Measurements from ENCODE around the gene LUC7L2.

- TF ChIP-seq, protein P1, sequence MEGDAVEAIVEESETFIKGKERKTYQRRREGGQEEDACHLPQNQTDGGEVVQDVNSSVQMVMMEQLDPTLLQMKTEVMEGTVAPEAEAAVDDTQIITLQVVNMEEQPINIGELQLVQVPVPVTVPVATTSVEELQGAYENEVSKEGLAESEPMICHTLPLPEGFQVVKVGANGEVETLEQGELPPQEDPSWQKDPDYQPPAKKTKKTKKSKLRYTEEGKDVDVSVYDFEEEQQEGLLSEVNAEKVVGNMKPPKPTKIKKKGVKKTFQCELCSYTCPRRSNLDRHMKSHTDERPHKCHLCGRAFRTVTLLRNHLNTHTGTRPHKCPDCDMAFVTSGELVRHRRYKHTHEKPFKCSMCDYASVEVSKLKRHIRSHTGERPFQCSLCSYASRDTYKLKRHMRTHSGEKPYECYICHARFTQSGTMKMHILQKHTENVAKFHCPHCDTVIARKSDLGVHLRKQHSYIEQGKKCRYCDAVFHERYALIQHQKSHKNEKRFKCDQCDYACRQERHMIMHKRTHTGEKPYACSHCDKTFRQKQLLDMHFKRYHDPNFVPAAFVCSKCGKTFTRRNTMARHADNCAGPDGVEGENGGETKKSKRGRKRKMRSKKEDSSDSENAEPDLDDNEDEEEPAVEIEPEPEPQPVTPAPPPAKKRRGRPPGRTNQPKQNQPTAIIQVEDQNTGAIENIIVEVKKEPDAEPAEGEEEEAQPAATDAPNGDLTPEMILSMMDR (IDR thresholded peaks at IDR 0.05; ENCODE audit: low read depth, low read length) = no peak
- TF ChIP-seq POLR2A (IDR thresholded peaks at IDR 0.05; ENCODE audit: extremely low read depth, insufficient read length) = no peak
- TF ChIP-seq, protein P2, sequence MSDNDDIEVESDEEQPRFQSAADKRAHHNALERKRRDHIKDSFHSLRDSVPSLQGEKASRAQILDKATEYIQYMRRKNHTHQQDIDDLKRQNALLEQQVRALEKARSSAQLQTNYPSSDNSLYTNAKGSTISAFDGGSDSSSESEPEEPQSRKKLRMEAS (IDR thresholded peaks at IDR 0.05; ENCODE audit: low read depth, low read length) = no peak
- TF ChIP-seq MYC (IDR thresholded peaks at IDR 0.05; ENCODE audit: low read depth, low read length) = no peak
Measured at GRCh38 chr7:139384611-139385010, 24.9 kb downstream of the LUC7L2 start.
